ENCODE data around the gene CFAP69.
"Not testable (repeated sequence)": the region's sequence is repeated elsewhere in the genome, so short reads cannot be mapped to it uniquely, and the experiment has no call there.

The CFAP69 gene

DNA sequence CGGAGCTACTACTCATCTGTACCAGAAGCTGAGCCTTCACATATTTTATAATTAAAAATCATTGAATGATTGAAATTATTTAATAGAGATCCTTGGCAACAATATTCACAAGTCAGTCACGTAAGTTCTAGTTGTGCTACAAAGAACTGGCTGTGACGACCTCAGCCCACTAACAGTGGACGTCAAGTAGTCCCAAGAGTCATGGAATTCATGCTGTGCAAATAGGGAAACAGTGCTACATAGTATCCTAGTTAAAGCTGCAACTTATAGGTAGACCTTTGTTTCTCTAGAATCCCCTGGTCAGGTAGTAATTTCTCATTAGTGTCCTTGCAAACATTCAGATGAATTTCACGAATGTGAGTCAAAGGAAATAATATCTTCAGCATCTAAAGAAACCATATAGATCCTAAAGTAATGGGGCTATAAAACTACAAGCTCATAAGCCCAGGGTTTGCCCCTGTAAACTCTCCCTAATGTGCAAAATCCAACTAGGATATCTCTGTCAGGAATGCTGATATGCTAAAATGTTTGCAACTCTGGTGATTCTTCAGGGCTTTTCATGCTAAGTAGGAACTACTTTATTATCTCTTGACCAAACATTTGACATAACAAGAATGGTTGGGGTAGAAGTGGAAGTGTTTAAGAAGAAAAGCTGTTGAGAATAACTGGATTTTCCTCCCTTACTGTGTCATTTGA, 31.2 kb downstream of the CFAP69 start:
- DNase-seq: no peak

DNA sequence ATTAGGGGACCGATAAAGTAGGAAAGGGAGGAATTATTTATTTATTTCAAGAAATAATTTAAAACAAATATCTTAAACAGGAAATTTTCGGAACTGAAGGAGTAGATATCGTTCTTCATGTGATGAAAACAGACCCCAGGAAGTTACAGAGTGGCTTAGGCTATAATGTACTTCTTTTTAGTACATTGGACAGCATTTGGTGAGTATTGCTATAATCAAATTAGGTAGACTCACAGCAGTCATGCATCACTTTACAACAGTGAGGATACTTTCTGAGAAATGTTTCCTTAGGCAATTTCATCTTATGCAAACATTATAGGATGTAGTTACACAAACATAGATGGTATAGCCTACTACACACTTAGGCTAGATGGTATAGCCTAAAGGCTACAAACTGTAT, 43.2 kb downstream of the CFAP69 start:
- DNase-seq: no peak

DNA sequence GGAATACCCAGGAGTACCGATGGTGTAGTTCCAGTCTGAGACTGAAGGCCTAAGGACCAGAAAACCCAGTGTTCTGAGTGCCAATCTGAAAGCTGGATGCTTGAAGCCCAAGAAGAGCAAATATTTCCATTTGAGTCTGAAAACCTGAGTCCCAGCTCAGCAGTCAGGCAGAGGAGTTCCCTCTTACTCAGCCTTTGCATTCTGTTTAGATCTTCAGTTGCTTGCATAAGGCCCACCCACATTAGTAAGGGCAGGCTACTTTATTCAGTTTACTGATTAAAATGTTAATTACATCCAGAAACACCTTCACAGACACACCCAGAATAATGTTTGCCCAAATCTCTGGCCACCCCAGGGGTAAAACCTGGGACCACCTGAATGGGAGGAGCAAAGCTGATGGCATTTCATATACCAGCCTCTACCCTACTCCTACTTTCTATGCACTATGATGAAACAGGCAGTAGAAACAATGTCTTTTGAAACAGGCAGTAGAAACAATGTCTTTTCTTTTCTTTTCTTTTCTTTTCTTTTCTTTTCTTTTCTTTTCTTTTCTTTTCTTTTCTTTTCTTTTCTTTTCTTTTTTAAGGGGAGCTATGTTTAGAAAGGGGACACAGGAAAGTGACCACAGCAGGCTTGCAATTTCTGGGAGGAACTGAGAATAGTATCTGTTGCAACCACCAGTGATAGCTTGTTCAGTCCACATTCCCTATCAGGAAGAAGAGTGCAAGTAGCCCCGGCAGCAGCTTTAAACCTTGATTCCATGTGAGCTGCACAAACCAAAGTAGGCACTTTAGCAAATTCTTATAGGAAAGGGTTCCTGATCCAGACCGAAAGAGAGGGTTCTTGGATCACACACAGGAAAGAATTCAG, 45.5 kb downstream of the CFAP69 start:
- no peak for DNase-seq

DNA sequence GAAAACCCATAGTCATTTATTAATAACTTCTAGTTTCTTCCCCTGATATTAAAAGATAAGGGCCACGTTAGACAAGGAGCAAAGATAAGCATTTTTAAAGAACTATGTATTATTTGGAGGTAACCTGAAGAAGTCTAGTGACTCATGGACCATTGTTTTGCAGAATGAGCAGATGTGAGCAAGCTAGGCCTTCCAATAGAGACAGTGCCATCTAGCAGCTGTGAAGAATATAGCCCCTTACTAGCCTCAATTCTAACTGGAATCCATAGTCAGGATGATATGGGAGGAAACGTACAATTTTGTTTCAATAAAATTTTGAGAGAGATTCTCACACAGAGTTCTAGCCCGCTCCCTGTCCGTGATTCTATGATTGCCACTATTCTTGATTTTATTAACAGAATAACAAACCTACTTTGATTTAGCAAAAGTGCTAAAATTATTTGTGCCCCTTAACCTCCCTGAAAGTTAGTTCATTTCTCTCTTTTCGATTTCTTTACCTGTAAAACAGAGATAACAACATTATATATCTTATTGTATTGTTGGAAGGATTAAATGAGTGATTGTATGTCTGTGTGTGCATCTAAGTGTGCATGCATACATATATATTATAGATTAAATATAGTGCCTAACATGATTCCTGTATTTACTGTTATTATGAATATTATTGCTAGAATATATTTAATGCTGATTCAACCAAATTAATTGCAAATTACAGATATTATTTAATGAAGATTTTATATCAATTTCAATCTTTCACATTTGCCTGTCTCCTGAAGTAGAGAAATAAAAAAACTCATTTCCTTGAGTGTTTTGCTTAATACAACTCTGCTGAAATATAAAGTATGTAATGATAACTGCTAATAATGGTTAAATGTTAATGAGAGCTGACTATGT, 53.4 kb downstream of the CFAP69 start:
- peak; percentile 56 for DNase-seq

DNA sequence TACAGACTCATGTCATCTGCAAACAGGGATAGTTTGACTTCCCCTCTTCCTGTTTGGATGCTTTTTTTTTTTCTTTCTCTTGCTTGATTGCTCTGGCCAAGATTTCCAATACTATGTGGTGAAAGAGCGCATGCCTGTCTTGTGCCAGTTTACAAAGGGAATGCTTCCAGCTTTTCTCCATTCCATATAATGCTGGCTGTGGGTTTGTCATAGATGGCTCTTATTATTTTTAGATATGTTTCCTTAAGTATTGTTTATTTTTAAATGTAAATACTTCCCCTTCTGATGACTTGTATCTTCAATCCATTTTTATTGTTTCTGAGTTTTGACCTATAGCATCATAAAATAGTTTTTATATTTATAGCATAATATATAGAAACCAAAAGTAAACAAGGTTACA, 58.3 kb downstream of the CFAP69 start:
- no peak for DNase-seq

DNA sequence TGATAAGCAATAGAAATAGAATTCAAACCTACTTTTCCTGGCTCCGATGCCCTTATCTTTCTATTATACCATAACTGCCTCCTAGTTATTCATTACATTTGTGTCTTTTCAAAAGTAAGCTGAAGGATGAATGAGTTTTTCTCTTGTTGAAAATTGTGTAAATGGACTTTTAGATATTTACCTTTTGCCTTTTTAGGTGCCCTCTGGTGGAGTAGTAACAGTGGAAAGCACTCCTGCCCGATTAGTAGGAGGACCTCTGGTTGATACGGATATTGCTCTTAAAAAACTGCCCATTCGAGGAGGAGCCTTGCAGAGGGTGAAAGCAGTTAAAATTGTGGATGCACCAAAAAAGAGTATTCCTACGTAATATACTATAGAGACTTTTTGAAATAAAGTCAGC, 64.9 kb downstream of the CFAP69 start:
- no peak for DNase-seq

DNA sequence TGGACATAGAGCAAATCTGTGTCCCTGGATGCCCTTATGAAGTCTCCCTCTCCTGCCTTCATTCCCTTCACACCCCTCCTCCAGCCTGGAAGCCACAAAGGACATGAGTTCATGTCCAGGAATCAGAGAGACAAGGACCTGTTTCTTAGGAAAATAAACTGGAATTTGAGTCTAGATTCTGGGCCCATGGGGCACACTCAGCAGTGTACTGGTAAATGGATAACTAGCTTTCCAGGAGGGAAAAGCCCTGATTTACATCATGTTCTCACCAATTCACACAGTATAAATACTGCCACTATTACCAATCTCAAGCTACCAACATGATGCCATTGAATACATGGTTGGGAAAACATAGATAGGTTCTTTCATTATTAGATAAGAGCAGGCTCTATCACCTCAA, 66.2 kb downstream of the CFAP69 start:
- DNase-seq: no peak

DNA sequence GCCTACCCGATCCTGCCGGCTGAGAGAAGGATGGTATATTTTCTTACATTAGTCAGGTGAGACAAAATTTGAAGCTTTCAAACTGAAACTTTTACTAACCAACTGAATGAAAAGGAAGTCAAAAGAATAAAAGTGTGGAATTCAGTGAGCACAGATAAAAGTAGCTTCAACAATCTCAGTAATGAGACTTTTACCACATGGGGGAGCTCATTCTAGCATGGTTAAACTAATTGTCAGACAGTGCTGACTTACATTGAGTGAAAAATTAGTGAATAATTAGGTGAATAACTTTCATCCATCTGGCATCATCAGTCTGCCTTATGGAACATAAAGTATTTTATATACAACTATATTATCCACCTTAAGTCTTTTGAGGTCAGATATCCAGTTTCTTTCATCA, 67.8 kb downstream of the CFAP69 start:
- DNase-seq: no peak

DNA sequence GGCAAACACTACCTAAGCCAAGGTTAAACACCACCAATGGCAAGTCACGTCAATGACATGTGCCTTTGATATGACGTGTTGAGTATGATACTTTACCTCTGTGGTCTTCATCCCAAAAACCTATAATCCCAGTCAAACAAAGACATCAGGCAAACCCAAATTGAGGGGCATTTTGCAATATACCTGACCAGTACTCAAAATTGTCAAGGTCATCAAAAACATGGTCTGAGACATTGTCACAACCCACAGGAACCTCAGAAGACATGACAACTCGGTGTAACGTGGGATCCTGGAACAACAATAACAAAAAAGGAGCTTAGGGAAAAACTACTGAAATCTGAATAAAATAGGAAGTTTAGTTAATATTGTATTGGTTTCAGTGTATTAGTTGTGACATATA, 68.9 kb downstream of the CFAP69 start:
- DNase-seq: no peak

DNA sequence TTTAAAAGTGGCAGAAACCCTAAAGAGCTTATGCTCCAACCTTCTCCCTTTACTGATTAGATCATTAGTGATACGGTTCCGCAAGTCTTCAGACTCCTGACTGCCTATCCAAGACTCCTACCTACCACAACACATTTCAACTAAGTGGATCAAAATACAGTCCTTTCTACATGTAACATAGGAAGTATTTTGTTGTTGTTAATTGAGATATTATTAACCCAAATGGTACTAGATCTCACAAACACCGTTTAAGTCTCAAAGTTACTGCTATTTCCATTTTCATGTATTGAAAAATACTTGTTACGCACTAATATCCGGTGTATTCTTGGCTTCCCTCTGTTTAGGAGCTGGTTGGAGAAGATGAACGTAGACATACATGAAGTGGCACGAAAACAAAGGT, 75.0 kb downstream of the CFAP69 start:
- no peak for DNase-seq

DNA sequence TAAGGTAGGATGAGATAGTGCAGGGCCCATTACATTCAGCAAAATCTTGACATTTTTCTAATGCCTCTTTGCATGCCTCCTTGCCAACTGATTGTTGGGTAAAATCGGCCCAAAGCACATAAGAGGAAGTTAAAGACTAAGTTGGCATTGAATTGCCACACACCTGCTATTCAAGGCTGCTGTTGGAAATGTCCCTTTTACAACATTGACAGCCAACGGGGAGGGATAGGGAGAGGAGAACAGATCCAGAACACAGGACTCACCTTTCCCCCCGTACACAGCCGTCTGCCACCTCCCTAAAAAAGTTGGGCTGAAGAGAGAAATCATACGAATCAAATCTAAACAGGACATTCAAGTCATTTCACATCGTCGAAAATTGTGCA, 75.4 kb downstream of the CFAP69 start:
- DNase-seq: no peak

DNA sequence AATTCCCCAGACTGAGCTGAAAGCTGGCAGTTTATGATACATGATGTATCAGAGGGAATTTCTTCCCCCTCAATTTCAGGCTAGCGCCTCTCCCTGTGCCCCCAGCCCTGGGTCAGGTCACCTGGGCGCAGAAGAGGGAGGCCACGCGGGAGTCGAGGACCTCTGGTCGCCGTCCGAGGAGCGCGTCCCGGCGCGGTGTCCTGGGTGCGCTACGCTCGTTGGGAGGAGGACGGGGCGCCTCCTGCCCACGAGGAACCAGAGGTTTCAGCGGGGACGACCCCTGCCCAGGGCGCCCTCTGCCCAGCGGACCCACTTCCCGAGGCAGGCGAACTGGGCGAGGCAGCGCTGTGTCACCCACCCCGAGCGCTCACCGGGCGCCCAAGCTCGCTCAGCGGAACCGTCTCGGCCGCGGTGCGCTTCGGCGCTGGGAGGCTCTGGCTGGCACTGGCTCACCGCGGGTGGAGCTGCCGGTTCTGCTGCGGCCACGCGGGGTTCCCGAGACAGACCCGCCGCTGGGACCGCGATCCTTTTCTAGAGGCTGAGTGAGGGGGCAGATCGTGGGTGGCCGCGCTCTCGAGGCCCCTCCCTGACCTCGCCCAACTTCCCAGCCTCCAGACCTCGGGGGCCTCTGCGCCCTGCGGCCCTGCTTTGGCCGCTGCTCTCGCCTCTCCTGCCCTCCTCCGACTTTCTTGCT, 76.0 kb downstream of the CFAP69 start, which contains the start of gene FAM237B:
TSS of gene FAM237B (minus strand) at position 504 of the 694 bp plus-strand sequence. CDS start 1,556 bp downstream, outside the sequence.
- DNase-seq: no peak

DNA sequence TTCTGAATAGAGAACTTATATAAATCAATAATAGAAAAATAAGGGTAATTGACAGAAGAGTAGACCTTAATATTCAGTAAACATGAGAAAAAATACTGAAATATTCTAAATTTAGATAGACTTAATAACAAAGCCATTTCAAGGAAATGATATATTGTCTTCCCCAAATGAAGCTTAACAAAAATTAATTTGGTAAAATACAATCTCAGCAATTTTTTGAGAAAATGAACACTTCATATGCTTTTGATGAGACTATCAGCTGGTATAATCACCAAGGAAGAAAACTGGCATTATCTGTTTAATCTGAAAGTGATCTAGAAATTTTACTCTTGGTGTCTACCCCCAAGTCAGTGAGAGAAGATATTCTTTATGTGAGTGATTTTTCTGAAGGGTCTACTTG, 77.9 kb downstream of the CFAP69 start:
- no peak for DNase-seq

DNA sequence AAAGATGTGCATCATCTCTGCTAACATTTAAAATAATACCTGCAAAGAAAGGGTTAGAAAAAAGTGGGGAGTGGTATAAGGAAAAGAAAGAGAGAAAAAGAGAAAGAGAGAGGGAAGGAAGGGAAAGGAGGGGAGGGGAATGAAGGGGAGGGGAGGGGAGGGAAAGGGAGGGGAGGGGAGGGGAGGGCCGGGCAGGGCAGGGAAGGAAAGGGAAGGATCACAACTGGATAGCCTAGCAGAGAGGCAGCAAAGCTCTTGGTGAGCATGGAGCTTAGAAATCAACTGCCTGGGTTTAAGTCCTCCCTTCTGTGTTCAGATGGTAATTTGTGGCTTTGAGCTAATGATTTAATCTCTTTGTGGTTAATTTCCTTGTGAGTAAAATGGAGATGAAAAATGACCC, 81.5 kb downstream of the CFAP69 start:
- DNase-seq: no peak

DNA sequence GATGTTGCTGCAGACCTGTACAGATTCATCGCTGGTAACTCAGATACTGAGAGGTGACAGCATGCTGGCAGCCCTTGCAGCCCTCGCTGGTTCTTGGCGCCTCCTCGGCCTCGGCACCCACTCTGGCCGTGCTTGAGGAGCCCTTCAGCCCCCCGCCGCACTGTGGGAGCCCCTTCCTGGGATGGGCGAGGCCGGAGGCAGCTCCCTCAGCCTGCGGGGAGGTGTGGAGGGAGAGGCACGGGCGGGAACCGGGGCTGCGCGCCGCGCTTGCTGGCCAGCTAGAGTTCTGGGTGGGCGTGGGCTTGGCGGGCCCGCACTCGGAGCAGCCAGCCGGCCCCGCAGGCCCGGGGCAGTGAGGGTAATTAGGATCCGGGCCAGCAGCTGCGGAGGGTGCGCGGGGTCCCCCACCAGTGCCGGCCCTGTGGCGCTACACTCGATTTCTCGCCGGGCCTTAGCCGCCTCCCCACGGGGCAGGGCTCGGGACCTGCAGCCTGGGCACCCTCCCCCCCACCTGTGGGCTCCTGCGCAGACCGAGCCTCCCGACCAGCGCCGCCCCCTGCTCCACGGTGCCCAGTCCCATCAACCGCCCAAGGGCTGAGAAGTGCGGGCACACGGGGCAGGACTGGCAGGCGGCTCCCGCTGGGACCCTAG, 89.3 kb downstream of the CFAP69 start:
- DNase-seq: no peak

DNA sequence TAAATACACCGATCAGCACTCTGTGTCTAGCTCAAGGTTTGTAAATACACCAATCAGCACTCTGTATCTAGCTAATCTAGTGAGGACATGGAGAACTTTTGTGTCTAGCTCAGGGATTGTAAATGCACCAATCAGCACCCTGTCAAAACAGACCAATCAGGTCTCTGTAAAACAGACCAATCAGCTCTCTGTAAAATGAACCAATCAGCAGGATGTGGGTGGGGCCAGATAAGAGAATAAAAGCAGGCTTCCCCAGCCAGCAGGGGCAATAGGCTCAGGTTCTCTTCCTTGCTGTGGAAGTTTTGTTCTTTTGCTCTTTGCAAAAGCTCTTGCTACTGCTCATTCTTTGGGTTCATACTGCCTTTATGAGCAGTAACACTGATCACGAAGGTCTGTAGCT, 90.0 kb downstream of the CFAP69 start:
- DNase-seq: not testable (repeated sequence)

DNA sequence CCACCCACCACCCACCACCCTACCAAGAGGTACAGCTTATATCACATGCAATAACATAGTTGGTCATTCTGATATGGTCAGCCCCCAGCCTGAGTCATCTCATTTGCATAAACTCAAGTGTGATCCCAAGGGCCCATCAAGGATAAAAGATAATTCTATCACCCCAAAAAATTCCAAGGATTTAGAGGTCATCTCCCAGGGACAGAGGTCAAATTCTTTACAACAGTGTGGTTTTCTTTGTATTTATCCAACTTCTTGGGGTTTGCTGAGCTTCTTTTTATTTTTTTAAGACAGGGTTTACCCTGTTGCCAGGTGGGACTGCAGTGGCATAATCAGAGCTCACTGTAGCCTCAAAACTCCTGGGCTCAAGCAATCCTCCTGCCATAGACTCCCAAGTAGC, 92.1 kb downstream of the CFAP69 start:
- DNase-seq: peak; percentile 21

DNA sequence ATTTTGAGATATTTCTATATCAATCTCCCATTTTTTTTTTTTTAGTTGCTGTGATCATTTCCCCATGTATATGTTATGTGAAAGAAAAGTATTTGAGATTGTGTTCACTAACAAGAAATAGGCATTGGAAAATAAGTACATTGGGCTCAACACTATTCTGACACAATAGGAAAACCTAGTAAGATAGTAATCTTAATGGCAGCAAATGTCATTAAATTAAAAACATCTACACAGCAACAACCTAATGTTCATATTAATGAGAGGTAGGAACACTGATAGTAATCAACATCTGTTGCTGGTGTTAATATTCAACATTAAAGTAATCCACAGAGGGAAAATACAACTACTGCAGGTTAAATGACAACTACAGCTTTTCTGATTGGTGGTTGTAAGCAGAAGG, 100.0 kb downstream of the CFAP69 start:
- DNase-seq: no peak

DNA sequence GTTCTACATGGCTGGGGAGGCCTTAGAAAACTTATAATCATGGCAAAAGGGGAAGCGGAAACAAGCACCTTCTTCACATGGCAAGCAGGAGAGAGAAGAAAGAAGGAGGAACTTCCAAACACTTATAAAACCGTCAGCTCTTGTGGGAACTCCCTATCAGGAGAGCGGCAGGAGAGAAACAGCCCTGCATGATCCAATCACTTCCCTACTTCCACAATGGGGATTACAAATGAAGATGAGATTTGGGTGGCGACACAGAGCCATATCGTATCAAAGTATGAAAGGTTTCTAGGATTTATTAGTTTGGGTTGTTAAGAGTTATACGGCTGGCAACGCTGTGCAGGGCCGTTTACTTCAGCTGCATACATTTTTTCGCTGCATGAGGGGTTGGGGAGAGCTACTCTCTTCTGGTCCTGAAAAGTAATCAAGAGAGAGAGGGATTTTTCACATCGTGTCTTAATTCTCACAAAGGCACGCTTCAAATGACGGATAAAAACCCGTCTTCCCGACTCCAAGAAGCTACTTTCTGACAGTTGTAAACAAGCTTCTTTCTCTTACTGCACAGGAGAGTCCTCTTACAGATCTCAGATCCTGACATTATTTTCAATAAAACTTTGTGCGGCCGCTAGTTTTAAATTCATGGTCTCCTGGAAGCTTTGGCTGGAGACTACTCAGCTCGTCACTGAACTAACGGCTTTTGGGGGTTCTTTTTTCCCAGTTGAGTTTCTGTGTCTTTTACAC, 100.8 kb downstream of the CFAP69 start:
- peak; percentile 32 for DNase-seq

DNA sequence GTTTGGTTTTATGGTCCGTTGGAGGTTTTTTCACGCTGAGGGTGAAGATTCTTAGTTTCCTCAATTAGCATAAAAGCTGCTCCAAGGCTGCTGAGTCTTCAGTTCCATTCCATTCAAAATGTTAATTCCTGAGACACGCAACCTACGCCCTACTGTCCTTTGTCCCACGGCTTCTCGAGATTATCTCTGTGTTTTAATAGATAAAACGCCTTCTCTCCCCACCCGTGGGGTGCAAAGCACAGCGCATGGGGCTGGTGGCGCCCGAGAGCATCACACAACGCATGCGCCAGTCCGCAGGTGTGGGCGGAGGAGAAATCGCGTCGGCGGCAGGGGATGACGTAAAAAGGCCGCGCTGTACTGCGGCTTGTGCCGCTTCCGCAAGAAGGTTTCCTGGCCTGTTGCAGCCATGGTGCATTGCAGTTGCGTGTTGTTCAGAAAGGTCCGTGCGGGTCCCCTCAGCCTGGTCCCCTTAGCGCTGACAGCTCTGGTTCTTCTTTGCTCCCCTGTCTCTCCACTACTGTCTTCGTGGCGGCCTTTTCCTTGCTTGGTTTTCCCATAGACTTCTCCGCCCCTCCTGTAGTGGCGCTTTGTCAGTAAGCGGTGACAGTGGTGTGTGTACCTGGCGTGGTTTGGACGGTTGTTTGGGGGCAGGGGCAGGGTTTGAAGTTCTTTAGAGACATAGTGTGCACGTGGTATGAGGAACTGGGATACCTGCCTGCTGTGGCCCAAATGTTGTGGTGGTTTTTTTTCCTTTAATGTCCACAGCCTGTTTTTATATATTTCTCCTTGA, 101.6 kb downstream of the CFAP69 start, which contains the start of gene GTPBP10:
TSS of gene GTPBP10 (plus strand) at position 381 of the 790 bp plus-strand sequence. CDS start at position 407, 26 bp downstream.
- DNase-seq: peak; percentile 93
